ENCODE measurements around the gene CHRNA1. TPM values are rescaled to one million over a fixed set of nuclear protein-coding genes. Genes with fewer than 3 reads are reported as not detected.
"Not testable (repeated sequence)": the region's sequence is repeated elsewhere in the genome, so short reads cannot be mapped to it uniquely, and the experiment has no call there.

The CHRNA1 gene
- total RNA-seq, 2 experiments from 2014 or later = not detected

GRCh38 chr2:174730698-174731018 is 33.6 kb downstream of the CHRNA1 start:
- POLR2A ChIA-PET = no interaction called here
- CTCF ChIA-PET = interaction anchor here (1.2 to 1.6 kb wide), 3 partner anchors 11 to 34 kb away, joined by 3 to 13 read pairs (median 5); partner anchors contain the start of gene CHRNA1

DNA sequence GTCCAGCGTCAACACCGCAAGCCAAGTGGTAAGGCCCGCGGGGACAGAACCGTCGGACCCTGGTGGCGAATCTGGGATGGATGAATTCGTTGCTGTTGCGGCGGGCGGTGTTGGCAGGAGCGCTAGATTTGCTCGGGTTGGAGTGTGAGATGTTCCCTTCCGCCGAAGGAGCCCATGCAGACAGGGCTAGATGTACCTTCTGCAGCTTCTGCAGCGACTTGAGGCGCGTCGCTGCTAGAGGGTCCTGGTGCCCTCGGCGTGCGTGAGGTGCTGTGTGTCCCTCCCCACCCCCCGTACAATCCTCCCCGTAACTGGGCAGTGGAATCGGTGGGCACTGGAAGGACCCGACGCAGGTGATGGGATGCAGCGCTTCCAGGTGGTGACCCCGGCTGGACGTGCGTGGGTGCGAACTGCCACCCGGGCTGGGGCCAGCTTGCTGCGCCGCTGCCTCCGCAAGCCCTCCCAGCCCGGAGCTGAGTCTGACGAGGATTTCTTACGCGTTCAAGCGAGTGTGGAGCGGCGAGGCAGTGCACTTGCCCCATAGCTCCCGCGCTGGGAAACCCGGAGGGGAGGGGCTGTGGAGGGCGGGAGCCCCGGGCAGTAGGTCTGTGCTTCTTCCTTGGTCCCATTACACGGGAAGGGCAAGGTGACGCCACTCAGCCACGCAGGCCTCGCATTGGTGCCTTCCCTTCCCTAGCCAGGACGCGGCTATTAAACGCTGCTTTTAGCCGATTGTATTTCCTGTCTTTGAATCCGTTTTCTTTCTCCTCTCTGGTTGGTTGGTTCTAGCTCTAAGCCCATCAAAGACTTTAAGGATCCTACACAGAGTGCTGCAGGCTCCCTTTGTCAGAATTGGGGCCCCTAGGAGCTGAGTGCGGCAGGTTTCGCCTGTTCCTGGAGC is 34.2 kb downstream of the CHRNA1 start:
- POLR2A ChIA-PET = no interaction called here
- CTCF ChIA-PET = interaction anchor here (1.2 to 1.6 kb wide), 4 partner anchors 11 to 35 kb away, joined by 3 to 13 read pairs (median 4); partner anchors contain the start of gene CHRNA1

DNA sequence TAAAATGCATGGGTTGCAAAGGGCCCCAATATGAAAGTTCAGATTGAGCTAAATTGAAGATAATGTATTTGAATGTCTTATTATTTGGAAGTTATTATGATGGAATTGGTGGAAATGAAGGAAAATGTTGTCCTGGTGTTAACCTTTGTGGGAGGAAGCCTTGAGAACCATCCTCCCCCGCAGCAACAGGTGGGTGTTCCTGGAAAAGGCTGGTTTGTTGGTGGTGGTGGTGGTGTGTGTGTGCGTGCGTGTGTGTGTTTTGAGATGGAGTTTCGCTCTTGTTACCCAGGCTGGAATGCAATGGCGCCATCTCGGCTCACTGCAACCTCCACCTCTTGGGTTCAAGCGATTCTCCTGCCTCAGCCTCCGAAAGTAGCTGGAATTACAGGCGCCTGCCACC is 36.2 kb downstream of the CHRNA1 start:
- ChIA-PET CTCF (no interaction called here), POLR2A (no interaction called here)

- POLR2A ChIA-PET = no interaction called here
- CTCF ChIA-PET = no interaction called here
These were observed 38.1 kb downstream of the CHRNA1 start for GRCh38 chr2:174726212-174726611.

DNA sequence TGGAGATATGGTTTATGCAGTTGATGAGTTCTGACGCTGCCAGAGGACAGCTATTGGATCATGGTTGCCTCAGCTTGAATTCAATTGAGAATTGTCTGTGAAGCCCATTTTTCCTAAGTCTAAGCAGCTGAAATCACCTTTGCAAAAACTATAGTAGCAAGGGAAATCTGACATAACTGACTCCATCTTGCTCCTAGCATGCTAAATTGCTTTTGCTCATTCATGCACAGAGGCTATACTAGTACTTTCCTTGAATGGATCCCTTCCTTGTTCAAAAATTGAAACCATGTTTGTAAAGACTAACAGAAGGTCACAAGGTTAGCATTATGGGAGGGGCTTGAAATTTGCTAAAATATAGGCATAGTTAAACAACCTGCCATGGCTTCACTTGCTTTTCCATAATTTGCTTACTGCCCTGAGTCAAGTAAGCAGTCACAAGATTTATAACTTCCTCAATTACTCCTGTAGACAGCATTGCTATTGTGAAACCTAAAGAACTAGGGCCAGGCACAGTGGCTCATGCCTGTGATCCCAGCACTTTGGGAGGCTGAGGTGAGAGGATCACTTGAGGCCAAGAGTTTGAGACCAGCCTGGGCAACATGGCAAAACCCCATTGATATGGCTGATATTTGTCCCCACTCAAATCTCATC is 41.2 kb downstream of the CHRNA1 start:
- ChIA-PET POLR2A (no interaction called here), CTCF (interaction anchor here (1.0 kb wide), 1 partner anchor 26 kb away, joined by 3 read pairs; no protein-coding TSS in a partner anchor)

- POLR2A ChIA-PET = no interaction called here
- CTCF ChIA-PET = interaction anchor here (0.8 to 0.9 kb wide), 2 partner anchors 11 to 119 kb away, joined by 5 read pairs; no protein-coding TSS in a partner anchor
These were observed 45.3 kb downstream of the CHRNA1 start for GRCh38 chr2:174719016-174719415.

DNA sequence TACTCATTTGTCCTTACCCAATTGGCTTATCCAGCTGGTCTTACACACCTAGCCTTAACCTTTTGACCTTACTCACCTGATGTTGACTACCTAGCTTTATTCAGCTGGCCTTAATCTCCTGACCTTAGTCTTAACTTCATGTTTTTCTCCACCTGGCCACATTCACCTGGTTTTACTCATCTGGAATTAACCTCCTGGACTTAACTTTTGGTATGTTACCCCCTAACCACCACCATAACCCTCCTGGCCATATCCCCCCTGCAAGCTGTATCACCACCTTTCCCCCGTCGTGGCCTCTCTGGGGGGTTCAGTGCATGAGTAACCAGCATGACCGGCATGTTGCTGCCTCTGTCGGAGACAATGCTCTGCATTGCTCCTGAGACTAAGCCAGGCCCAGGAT is 45.7 kb downstream of the CHRNA1 start:
- ChIA-PET CTCF (interaction anchor here (0.5 to 1.1 kb wide), 3 partner anchors 11 to 264 kb away, joined by 3 read pairs; no protein-coding TSS in a partner anchor), POLR2A (no interaction called here)

DNA sequence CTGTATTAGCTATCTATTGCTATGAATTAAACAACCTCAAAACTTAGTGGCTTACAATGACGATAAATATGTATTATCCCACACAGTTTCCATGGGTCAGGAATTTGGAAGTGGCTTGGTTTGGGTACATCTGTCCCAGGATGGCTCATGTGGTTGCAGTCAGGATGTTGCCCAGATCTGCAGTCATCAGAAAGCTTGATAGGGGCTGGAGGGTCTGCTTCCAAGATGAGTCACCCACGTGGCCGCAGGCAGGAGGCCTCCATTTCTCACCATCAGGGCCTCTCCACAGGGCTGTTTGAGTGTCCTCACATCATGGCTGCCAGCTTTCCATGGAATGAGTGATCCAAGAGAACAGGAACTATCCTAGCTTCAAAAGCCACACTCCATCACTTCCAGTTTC is 46.4 kb downstream of the CHRNA1 start:
- POLR2A ChIA-PET = no interaction called here

DNA sequence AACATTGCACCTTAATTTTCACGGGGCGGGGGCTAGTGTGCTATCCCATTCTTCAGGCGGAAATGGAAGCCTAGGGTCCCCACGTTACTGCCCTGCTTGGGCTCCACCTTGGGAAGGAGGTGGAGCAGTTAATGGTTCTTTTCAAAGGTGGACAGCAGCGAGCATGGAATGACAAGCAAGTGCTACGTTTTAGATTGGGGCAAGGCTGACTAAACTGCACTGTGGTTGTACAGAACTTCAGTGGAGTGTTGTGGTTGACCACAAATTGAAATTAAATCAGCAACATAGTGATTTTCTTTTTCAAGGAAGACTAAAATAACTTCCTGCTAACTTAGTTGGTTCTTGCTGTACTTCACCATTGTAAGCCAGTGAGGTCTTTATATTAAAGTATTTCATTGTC is 47.0 kb downstream of the CHRNA1 start:
- POLR2A ChIA-PET = no interaction called here
- CTCF ChIA-PET = interaction anchor here (1.1 kb wide), 2 partner anchors 12 to 32 kb away, joined by 3 read pairs; no protein-coding TSS in a partner anchor

More for the DNA sequence above, 46.4 kb downstream of the CHRNA1 start:
- CTCF ChIA-PET = interaction anchor here (0.5 to 1.1 kb wide), 3 partner anchors 12 to 265 kb away, joined by 3 read pairs; no protein-coding TSS in a partner anchor

DNA sequence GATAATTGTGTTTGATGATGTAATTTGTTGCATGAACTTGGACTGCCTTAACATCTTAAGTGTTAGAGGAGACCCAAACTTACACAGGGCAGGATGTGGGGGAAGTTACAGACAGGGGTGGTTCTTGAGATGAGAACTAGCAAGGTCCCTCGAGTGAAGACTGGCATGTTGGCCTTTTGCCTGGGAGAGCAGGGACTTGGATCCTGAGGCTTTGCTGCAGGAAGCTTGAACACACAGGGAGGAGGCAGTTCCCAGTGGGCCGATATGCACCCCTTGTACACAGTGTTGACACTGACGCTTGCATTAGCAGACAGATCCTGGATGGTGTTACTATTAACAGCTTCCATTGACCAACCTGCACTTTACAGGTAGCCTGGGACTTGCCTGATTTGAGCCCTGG is 47.5 kb downstream of the CHRNA1 start:
- ChIA-PET CTCF (no interaction called here), POLR2A (interaction anchor here (0.5 kb wide), 1 partner anchor 231 kb away, joined by 8 read pairs; no protein-coding TSS in a partner anchor)

- CTCF ChIA-PET = interaction anchor here (1.0 to 2.4 kb wide), 4 partner anchors 12 to 24 kb away, joined by 3 to 5 read pairs (median 4); no protein-coding TSS in a partner anchor
- POLR2A ChIA-PET = no interaction called here
These were observed 50.6 kb downstream of the CHRNA1 start for GRCh38 chr2:174713686-174714085.

DNA sequence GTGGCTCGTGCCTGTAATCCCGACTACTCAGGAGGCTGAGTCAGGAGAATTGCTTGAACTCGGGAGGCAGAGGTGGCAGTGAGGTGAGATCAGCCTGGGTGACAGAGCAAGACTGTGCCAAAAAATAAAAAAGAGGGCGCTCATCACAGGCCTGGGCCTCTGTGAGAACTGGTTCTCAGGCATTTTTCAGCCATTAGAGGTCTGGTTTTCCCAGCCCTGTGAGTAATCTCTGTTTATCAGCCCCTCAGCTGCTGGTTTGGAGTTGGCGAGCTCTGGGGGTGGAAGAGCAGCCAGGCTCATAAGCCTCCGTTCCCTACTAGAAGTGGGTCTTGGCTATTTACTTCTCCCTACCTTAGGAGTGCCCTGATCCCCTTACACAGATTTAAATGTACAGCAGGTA is 53.1 kb downstream of the CHRNA1 start:
- ChIA-PET CTCF (no interaction called here), POLR2A (no interaction called here)

DNA sequence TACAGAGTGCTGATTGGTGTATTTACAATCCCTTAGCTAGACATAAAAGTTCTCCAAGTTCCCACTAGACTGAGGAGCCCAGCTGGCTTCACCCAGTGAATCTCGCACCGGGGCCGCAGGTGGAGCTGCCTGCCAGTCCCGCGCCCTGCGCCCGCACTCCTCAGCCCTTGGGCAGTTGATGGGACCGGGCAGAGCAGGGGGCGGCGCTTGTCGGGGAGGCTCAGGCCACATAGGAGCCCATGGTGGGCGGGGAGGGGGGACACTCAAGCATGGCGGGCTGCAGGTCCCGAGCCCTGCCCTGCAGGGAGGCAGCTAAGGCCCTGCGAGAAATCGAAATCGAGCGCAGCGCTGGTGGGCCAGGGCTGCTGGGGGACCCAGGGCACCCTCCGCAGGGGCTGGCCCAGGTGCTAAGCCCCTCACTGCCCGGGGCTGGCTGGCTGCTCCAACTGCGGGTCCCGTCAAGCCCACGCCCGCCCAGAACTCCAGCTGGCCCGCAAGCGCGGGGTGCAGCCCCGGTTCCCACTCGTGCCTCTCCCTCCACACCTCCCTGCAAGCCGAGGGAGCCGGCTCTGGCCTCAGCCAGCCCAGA is 54.8 kb downstream of the CHRNA1 start:
- CTCF ChIA-PET = interaction anchor here (1.0 to 1.5 kb wide), 3 partner anchors 9 to 281 kb away, joined by 3 to 4 read pairs (median 3); no protein-coding TSS in a partner anchor
- POLR2A ChIA-PET = not testable (repeated sequence)

- CTCF ChIA-PET = interaction anchor here (0.6 to 1.5 kb wide), 4 partner anchors 8 to 282 kb away, joined by 3 to 4 read pairs (median 3); no protein-coding TSS in a partner anchor
- POLR2A ChIA-PET = no interaction called here
These were observed 55.6 kb downstream of the CHRNA1 start for GRCh38 chr2:174708713-174709112.

DNA sequence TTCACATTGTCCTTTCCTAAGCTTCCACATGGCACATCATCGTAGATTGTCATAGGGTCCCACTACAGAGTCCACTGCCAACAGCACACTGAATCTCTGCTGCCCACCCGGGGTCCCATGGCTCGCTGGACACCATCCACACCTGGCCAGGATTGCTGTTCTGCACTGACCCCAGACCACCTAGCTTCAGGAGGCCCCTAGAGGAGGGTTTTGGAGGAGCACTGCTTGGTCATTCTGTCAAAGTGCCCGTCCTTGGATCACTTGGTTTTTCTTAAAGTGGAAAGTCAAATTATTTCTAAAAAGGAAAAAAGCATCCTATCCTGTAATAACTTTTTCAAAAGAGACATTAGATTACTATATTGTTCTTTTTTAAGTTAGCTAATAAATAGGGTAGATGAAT is 59.0 kb downstream of the CHRNA1 start:
- ChIA-PET POLR2A (no interaction called here), CTCF (no interaction called here)

DNA sequence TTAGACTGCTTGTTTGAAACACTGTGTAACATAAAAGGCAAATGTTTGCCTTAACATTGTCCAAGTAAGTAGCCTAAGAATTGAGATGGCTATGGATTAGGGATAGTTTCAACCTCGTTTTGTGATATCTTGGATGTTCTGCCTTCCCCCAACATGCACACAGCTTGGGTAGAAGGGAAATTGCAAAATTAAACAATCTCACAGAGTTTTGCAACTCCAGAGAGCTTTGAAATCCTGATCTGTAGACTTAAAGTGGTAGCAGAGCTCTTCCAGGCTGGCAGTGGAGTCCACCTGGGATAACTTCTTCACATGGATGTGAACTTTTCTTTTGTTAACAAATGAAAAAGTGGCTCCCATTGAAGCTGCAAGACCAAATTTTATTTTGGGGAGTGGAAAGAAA is 59.6 kb downstream of the CHRNA1 start:
- ChIA-PET POLR2A (no interaction called here), CTCF (no interaction called here)

DNA sequence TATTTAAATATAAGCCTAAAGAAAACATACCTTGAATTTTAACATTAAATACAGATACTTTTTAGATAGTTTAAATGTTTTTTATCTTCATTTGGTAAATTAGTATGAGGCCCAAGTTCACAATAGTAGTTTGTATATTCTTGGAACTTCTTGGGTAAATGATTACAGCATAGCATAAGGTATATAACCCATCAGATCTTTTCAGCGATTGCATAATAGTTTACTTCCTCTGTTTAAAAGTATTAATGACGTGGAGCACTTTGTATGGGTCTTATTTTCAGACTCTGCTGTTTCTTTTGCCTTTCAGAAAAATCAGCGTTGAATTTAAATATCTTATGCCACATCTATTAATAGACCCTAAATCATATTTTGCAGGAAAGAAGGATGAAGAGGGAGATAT is 60.2 kb downstream of the CHRNA1 start:
- POLR2A ChIA-PET = no interaction called here
- CTCF ChIA-PET = no interaction called here

DNA sequence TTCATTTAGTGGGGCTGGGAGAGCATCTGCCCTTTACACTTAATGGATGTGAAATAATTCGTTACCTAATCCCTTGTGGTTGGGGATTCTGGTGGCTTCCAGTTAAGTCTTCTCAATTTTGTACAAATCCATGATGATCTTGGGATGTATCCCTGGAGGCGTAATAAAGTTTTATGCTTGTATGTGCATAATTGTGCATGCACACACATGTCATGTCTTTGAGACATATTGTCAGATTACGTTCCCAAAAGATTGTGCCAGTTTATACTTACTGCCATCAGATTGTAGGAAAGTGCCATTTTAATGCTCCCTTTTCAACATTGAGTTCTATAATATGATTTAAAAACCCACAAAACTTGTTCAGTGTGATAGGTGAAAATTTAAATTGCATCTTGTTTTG is 60.8 kb downstream of the CHRNA1 start:
- ChIA-PET CTCF (interaction anchor here (0.9 kb wide), 1 partner anchor 16 kb away, joined by 3 read pairs; no protein-coding TSS in a partner anchor), POLR2A (no interaction called here)

DNA sequence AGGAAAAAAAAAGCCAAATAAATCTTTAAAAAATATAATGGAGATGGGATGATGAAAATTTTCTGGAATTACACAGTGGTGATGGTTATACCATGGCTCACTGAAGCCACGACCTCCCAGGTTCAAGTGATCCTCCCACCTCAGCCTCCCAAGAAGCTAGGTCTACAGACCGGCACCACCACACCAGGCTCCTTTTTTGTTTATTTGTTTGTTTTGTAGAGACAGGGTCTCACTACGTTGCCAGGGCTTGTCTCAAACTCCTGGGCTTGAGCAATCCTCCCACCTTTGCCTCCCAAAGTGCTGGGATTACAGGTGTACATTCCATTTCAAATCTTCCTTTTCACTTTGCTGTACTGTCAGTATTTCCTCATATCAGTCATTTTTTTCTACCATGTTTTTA is 61.7 kb downstream of the CHRNA1 start:
- ChIA-PET POLR2A (no interaction called here), CTCF (interaction anchor here (0.9 to 1.1 kb wide), 2 partner anchors 15 to 205 kb away, joined by 3 to 4 read pairs; no protein-coding TSS in a partner anchor)

All from activated CD8-positive, alpha-beta memory T cell treated with anti-CD3 and anti-CD28 coated beads for 36 hours (primary cell).